GM18907 (cell line): ENCODE measurements around the gene POC5.
A peak's percentile ranks its signal among the peaks of the same experiment; 100 is the strongest.
"Not testable (repeated sequence)": the region's sequence is repeated elsewhere in the genome, so short reads cannot be mapped to it uniquely, and the experiment has no call there.

Experiments used
- ATAC-seq: cut with Tn5 transposase; IDR thresholded peaks from one replicate; pipeline ENCODE4 v1.9.1; 2021; ENCODE audit warnings: mild to moderate bottlenecking, moderate library complexity; ENCODE audit not compliant: unreplicated experiment

POC5 gene

GRCh38 chr5:75706016-75706415 is 11.2 kb downstream of the POC5 start:
- no peak for ATAC-seq

DNA sequence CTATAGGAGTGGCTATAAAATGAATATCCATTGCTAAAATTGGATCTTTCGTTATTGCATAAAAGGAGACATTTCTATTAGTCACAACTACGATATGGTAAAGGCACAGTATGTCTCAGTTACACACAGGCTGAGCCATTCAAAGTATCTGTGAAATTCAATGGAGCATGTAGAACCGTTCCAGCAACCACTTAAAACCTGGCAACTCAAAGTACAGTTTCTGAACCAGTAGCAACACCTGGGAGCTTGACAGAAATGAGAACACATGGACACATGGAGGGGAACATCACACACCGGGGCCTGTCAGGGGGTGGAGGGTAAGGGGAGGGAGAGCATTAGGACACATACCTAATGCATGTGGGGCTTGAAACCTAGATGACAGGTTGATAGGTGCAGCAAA is 15.4 kb downstream of the POC5 start:
- no peak for ATAC-seq

DNA sequence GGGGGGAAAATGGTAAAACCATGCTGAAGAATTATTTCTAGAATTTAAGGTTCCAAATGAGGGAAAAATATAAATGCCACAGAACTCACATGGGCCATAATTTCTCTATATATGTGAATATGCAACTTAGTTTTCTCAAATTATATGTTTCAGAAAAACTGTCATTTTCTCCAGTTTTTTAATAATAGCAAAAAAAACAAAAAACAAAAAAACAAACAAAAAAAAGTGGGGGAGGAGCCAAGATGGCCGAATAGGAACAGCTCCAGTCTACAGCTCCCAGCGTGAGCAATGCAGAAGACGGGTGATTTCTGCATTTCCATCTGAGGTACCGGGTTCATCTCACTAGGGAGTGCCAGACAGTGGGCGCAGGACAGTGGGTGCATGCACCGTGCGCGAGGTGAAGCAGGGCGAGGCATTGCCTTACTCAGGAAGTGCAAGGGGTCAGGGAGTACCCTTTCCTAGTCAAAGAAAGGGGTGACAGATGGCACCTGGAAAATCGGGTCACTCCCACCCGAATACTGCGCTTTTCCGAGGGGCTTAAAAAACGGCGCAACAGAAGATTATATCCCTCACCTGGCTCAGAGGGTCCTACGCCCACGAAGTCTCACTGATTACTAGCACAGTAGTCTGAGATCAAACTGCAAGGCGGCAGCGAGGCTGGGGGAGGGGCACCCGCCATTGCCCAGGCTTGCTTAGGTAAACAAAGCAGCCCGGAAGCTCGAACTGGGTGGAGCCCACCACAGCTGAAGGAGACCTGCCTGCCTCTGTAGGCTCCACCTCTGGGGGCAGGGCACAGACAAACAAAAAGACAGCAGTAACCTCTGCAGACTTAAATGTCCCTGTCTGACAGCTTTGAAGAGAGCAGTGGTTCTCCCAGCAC is 21.5 kb downstream of the POC5 start:
- not testable (repeated sequence) for ATAC-seq

GRCh38 chr5:75694781-75695180 is 22.5 kb downstream of the POC5 start:
- ATAC-seq: no peak

GRCh38 chr5:75690669-75691068 is 26.6 kb downstream of the POC5 start:
- ATAC-seq: no peak

DNA sequence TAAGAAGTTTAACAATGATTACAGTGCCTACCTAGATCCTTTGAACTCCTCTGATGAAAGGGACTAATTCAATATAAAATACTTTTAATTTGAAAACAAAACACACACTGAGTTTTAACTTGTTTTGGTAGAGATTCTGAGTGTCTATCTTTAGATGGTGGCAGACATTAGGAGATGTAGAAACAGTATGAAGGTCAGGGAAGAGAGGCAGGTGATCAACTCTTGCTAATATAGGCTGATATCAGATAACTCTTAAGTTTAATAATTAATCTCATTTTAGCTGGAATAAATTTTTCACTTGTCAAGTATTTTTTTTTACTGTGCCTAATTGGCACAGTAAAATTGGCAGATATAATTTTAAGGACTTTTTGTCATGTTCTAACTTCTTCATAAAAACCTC is 30.8 kb downstream of the POC5 start:
- no peak for ATAC-seq

DNA sequence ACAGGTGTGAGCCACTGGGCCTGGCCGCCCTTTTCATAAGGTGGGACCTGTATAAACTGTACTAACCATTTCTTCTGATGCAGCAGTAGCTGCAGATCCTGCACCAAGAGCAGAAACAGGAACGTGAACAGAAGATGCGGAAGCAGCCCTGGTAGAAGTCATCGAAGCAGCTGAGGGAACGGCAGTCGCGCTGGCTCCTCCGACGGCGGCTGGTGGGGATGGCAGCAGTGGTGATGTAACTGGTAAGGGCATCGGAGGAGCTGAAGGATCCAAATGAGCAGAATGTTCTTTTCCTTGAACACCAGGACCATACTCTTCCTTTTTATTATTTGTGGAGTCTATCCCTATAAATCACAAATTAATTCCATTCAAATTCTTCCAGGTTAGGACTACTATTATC is 32.1 kb downstream of the POC5 start:
- no peak for ATAC-seq

- ATAC-seq: no peak
Measured at GRCh38 chr5:75681125-75681830, 36.0 kb downstream of the POC5 start.

GRCh38 chr5:75678155-75678554 is 39.1 kb downstream of the POC5 start:
- ATAC-seq: no peak

DNA sequence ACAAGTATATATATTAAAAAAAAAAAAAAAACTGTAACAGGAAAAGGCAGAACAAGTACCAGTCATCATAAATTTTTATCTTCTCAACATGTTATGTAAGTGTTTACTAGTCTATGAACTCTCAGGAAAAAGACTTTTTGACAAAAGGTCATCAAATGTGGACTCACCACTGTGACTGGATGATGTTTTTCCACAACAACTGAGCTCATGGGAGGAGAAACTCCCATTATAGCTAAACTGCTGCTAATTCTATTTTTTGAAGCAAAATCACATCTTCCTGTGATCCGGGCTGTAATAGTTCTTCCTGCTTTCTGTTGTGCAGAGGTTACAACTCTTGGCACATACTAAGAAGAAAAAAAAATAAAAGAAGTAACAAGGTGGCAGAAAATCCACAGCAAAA is 39.6 kb downstream of the POC5 start:
- no peak for ATAC-seq

GRCh38 chr5:75675783-75676182 is 41.5 kb downstream of the POC5 start:
- no peak for ATAC-seq

- no peak for ATAC-seq
Measured at GRCh38 chr5:75672616-75673015, 44.6 kb downstream of the POC5 start.

- ATAC-seq: no peak
Measured at GRCh38 chr5:75671506-75671905, 45.7 kb downstream of the POC5 start.

- no peak for ATAC-seq
Measured at GRCh38 chr5:75670577-75670976, 46.7 kb downstream of the POC5 start.

DNA sequence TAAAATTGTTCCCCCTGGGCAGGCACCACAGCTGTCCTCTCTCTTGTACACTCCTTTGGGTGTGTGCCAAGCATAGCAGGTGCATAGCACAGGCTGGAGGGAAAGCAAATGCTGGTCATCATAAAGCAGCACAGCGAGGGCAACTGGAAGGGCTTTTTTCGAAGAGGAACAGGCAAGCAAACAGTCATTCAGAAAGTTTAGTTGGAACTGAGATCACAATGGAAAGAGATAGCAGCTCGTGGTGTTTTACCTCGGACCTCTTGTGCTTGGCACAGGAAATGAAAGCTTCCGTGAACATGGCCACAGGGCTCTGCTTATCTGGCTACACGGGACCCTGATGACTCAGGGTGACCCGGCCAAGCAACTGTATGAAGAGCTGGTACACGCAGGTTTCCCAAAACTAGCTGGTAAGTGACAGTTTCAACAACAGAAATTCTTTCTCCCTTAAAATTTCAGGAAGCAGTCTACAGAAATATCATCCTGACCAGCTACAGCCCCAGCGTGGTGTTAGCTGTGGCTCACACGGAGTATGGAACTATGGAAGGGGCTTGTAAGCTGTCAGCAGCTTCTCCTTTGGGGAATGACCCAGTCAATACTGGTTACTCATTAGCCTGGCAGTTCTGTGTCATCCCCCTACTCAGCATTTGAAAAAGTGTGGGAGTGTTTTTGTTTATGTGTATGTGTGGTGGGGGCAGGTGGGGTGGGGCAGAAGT is 48.1 kb downstream of the POC5 start:
- ATAC-seq: peak; percentile 92

DNA sequence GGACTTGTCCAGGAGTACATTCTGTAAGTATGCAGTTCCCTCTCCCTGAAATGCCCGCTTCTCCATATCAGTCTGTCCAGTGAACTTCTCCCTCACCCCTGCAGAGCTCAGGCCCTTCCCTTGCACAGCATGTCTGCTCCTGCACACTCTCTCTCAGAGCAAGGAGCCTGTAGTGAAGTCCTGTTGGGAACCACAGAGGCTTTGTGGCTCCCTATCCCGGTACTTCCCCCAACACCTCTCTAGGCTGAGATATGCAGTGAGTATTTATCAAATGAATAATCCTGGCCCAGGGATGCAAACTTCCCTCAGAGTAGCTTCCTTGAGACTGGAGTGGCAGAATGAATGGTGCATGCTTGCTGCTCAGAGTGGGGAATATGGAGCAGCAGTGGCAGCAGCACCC is 48.8 kb downstream of the POC5 start:
- peak; percentile 12 for ATAC-seq

DNA sequence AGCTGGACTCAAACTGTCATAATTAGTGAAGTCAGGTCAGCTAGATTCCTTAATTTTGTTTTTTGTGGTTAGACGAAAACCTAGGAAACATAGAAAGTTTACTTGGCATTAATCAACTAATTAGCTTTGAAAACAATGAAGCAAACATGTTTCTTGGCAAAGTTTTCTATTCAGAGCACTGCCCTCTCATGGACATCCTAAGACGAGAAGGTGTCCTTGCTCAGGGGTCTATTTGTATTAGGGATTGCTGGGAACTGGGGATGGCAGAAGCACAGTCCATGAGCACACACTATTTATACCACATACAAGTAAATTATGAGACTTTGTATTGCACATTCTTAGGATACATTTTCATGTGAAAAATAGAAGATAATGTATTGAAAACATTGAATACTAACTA is 49.7 kb downstream of the POC5 start:
- ATAC-seq: no peak

GRCh38 chr5:75666801-75667200 is 50.4 kb downstream of the POC5 start:
- no peak for ATAC-seq

GRCh38 chr5:75664979-75665378 is 52.3 kb downstream of the POC5 start:
- ATAC-seq: no peak

DNA sequence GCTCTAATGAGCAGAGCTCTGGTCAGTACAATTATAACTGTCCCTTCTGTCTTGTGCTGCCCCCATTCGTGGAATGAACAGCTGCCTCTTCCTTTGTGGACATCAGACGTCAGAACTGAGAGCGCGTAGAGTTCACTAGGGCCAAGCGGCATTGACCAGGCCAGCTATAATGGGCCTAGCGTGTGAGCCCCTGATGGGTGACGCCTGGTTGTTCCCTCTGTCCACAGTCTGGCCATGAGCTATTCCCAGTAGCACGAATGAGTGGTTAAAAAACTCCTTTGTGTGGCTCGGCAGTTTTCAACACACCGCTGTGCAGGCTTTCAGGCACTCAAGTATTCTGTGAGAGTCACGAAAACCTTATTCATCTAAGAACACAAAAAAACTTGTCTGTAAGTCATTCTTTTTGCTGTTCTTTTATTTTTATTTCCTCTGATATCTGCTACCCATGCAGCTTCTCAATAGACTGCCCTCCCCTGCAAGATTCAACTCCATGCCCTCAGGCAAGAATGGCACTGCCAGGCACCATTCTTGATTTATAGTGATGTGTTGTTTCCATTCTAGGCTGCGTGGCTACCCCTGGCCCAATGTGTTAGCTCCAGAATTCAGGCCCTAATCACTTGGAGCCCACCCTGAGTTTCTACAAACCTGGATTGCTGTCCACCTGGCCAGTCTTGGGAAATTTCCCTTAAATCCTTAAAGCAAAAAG is 53.5 kb downstream of the POC5 start:
- ATAC-seq: no peak

GRCh38 chr5:75662061-75662460 is 55.2 kb downstream of the POC5 start:
- ATAC-seq: no peak
